SK-N-MC (cell line): Measurements from ENCODE around the gene RNF213.

Experiments
- DNase-seq: peaks from one replicate; pipeline ENCODE4 v3.0.0-alpha.2; 2011; ENCODE audit warnings: low read depth, low spot score
- H3K27ac ChIP-seq: fragments of 200-600 bp; sonication (generic); 2 replicates; pipeline ENCODE4 v1.5.1; 2016; ENCODE audit warnings: mixed run types
- H3K36me3 ChIP-seq: fragments of 200-600 bp; sonication (generic); 2 replicates; pipeline ENCODE4 v1.6.1; 2017; ENCODE audit warnings: antibody characterized with exemption, low read length, mixed read lengths; ENCODE audit not compliant: insufficient read depth
- H3K4me3 ChIP-seq: fragments of 200-600 bp; sonication (generic); 2 replicates; pipeline ENCODE4 v1.5.1; 2016
- H3K9ac ChIP-seq: fragments of 200-600 bp; sonication (generic); 2 replicates; pipeline ENCODE4 v1.8.0; 2017; ENCODE audit warnings: mixed run types, mixed read lengths; ENCODE audit not compliant: insufficient read length
- H3K9me3 ChIP-seq: fragments of 200-600 bp; sonication (generic); 2 replicates; pipeline ENCODE4 v1.6.1; 2017; ENCODE audit warnings: low read depth, mild to moderate bottlenecking, antibody characterized with exemption, low read length, moderate library complexity, mixed read lengths
- EZH2 ChIP-seq: fragments of 200-600 bp; sonication (generic); IDR thresholded peaks from one replicate; pipeline ENCODE4 v1.6.1; 2017; ENCODE audit warnings: antibody characterized with exemption
- FOXP2 ChIP-seq: optimal IDR thresholded peaks from 2 replicates; pipeline ENCODE3; 2011; ENCODE audit warnings: mild to moderate bottlenecking, moderate library complexity; ENCODE audit not compliant: insufficient read depth; ENCODE audit errors: extremely low read length, control extremely low read depth
- POLR2AphosphoS5 ChIP-seq: IDR thresholded peaks from 2 replicates; pipeline ENCODE4 v1.6.1; 2012; ENCODE audit warnings: mild to moderate bottlenecking, low read depth, low read length, borderline replicate concordance

RNF213 gene

GRCh38 chr17:80380068-80380467 lies 119.4 kb downstream of the RNF213 start:
- Histone ChIP-seq H3K4me3 (no peak overlapping the region), H3K36me3 (peaks cover 29% of the 10 kb centered on the region; the same call in 1 of the 2 replicates), H3K9ac (no peak overlapping the region), H3K27ac (no peak overlapping the region), H3K9me3 (no peaks in the 10 kb centered on the region)
- TF ChIP-seq EZH2: no peak
- TF ChIP-seq FOXP2: no peak
- TF ChIP-seq POLR2AphosphoS5: no peak
- no peak for DNase-seq

- Histone ChIP-seq H3K4me3 (no peak overlapping the region), H3K36me3 (peaks cover 29% of the 10 kb centered on the region; the same call in 1 of the 2 replicates), H3K9ac (no peak overlapping the region), H3K9me3 (no peaks in the 10 kb centered on the region), H3K27ac (no peak overlapping the region)
- TF ChIP-seq EZH2 (no peak), POLR2AphosphoS5 (no peak), FOXP2 (no peak)
- DNase-seq: no peak
Observed at GRCh38 chr17:80380555-80381002, 119.9 kb downstream of the RNF213 start.

- no peak overlapping the region for H3K4me3 ChIP-seq
- H3K9me3 ChIP-seq: no peaks in the 10 kb centered on the region
- no peak for TF ChIP-seq EZH2
- H3K36me3 ChIP-seq: peaks cover 21% of the 10 kb centered on the region; the same call in 1 of the 2 replicates
- no peak for DNase-seq
- no peak overlapping the region for H3K9ac ChIP-seq
- no peak overlapping the region for H3K27ac ChIP-seq
Observed at GRCh38 chr17:80381416-80381923, 120.8 kb downstream of the RNF213 start.

- Histone ChIP-seq H3K9me3 (no peaks in the 10 kb centered on the region), H3K9ac (no peak overlapping the region), H3K36me3 (peaks cover 14% of the 10 kb centered on the region; the same call in 1 of the 2 replicates), H3K27ac (no peak overlapping the region), H3K4me3 (no peak overlapping the region)
- DNase-seq: no peak
- no peak for TF ChIP-seq POLR2AphosphoS5
- no peak for TF ChIP-seq FOXP2
- TF ChIP-seq EZH2: no peak
Observed at GRCh38 chr17:80382446-80382845, 121.8 kb downstream of the RNF213 start.

GRCh38 chr17:80382956-80383355 lies 122.3 kb downstream of the RNF213 start:
- H3K9ac ChIP-seq: no peak overlapping the region
- no peaks in the 10 kb centered on the region for H3K9me3 ChIP-seq
- H3K36me3 ChIP-seq: peaks cover 9% of the 10 kb centered on the region; the same call in 1 of the 2 replicates
- no peak for DNase-seq
- no peak for TF ChIP-seq FOXP2
- TF ChIP-seq EZH2: no peak
- no peak for TF ChIP-seq POLR2AphosphoS5
- no peak overlapping the region for H3K27ac ChIP-seq
- H3K4me3 ChIP-seq: no peak overlapping the region

GRCh38 chr17:80384078-80384960 lies 123.7 kb downstream of the RNF213 start:
- Histone ChIP-seq H3K9ac (no peak overlapping the region), H3K4me3 (no peak overlapping the region), H3K9me3 (no peaks in the 10 kb centered on the region), H3K36me3 (peaks cover 15% of the 10 kb centered on the region; the same call in 1 of the 2 replicates), H3K27ac (no peak overlapping the region)
- no peak for DNase-seq
- TF ChIP-seq EZH2: no peak
- TF ChIP-seq POLR2AphosphoS5: no peak
- TF ChIP-seq FOXP2: no peak

GRCh38 chr17:80385046-80385445 lies 124.4 kb downstream of the RNF213 start:
- H3K4me3 ChIP-seq: no peak overlapping the region
- no peak for DNase-seq
- no peak overlapping the region for H3K27ac ChIP-seq
- TF ChIP-seq EZH2: no peak
- peaks cover 16% of the 10 kb centered on the region; the same call in 1 of the 2 replicates for H3K36me3 ChIP-seq
- no peak overlapping the region for H3K9ac ChIP-seq
- H3K9me3 ChIP-seq: no peaks in the 10 kb centered on the region

GRCh38 chr17:80386341-80386740 lies 125.7 kb downstream of the RNF213 start:
- no peak for DNase-seq
- Histone ChIP-seq H3K9me3 (no peaks in the 10 kb centered on the region), H3K36me3 (peaks cover 14% of the 10 kb centered on the region; the same call in 1 of the 2 replicates), H3K27ac (no peak overlapping the region), H3K4me3 (no peak overlapping the region), H3K9ac (no peak overlapping the region)
- TF ChIP-seq FOXP2: no peak
- TF ChIP-seq EZH2: no peak
- TF ChIP-seq POLR2AphosphoS5: no peak
